ENCODE measurements around the gene PALD1.
"Not testable (repeated sequence)": the region's sequence is repeated elsewhere in the genome, so short reads cannot be mapped to it uniquely, and the experiment has no call there.

The PALD1 gene

GRCh38 chr10:70575874-70576802, 97.6 kb downstream of the PALD1 start:
- no peak for DNase-seq

GRCh38 chr10:70576803-70577517, 98.4 kb downstream of the PALD1 start:
- no peak for DNase-seq

- DNase-seq, result no peak
Measured at GRCh38 chr10:70578371-70578947, 99.9 kb downstream of the PALD1 start.

- no peak for DNase-seq
Measured at GRCh38 chr10:70579234-70580002, 100.9 kb downstream of the PALD1 start.

GRCh38 chr10:70581176-70581575, 102.6 kb downstream of the PALD1 start:
- not testable (repeated sequence) for DNase-seq

GRCh38 chr10:70582793-70583668, 104.5 kb downstream of the PALD1 start:
- peak; percentile 23 for DNase-seq

GRCh38 chr10:70583669-70584037, 105.1 kb downstream of the PALD1 start:
- DNase-seq, result no peak

- DNase-seq, result no peak
Measured at GRCh38 chr10:70584366-70584765, 105.8 kb downstream of the PALD1 start.

- peak; percentile 88 for DNase-seq
Measured at GRCh38 chr10:70584909-70585544, 106.5 kb downstream of the PALD1 start.

- DNase-seq, result no peak
Measured at GRCh38 chr10:70585578-70586169, 107.1 kb downstream of the PALD1 start.

GRCh38 chr10:70586348-70586930, 107.9 kb downstream of the PALD1 start:
- DNase-seq, result no peak

GRCh38 chr10:70587045-70587658, 108.6 kb downstream of the PALD1 start:
- no peak for DNase-seq

GRCh38 chr10:70588255-70588654, 109.7 kb downstream of the PALD1 start:
- no peak for DNase-seq

- no peak for DNase-seq
Measured at GRCh38 chr10:70588859-70589570, 110.4 kb downstream of the PALD1 start.

GRCh38 chr10:70589762-70590654, 111.4 kb downstream of the PALD1 start:
- peak; percentile 66 for DNase-seq

- DNase-seq, result no peak
Measured at GRCh38 chr10:70590655-70591416, 112.3 kb downstream of the PALD1 start.

GRCh38 chr10:70592186-70592735, 113.7 kb downstream of the PALD1 start:
- no peak for DNase-seq

Data from eye (tissue), 1 donor.